Smooth muscle cell (in vitro differentiated cells): ENCODE measurements around the gene RASSF9. TPM values are rescaled to one million over a fixed set of nuclear protein-coding genes. Genes with fewer than 3 reads are reported as not detected.

ENCODE experiments used
- DNase-seq: peaks from one replicate; lab custom pipeline; 2025; ENCODE audit not compliant: unreplicated experiment; lab: John Stamatoyannopoulos, UW
- H2AFZ ChIP-seq: fragments of 200-600 bp; sonication (generic); 2 replicates; pipeline ENCODE4 v1.6.0; 2016; ENCODE audit warnings: antibody characterized with exemption, low read depth, mild to moderate bottlenecking
- H3F3A ChIP-seq: fragments of 200-600 bp; sonication (generic); 2 replicates; pipeline ENCODE4 v1.6.0; 2017; ENCODE audit warnings: antibody characterized with exemption, low read depth
- H3K27ac ChIP-seq: fragments of 200-600 bp; sonication (generic); 2 replicates; pipeline ENCODE4 v1.5.1; 2016; ENCODE audit warnings: low read depth, mild to moderate bottlenecking
- H3K27me3 ChIP-seq: fragments of 200-600 bp; sonication (generic); 2 replicates; pipeline ENCODE4 v1.6.1; 2016; ENCODE audit warnings: low read depth, mild to moderate bottlenecking
- H3K36me3 ChIP-seq: fragments of 200-600 bp; sonication (generic); 2 replicates; pipeline ENCODE4 v1.5.1; 2016; ENCODE audit warnings: low read depth
- H3K4me1 ChIP-seq: fragments of 200-600 bp; sonication (generic); 2 replicates; pipeline ENCODE4 v1.5.1; 2016; ENCODE audit warnings: low read depth
- H3K4me2 ChIP-seq: fragments of 200-600 bp; sonication (generic); 2 replicates; pipeline ENCODE4 v1.6.0; 2016; ENCODE audit warnings: mild to moderate bottlenecking
- H3K4me3 ChIP-seq: fragments of 200-600 bp; sonication (generic); 2 replicates; pipeline ENCODE4 v1.5.1; 2016; ENCODE audit warnings: mild to moderate bottlenecking
- H3K79me2 ChIP-seq: fragments of 200-600 bp; sonication (generic); 2 replicates; pipeline ENCODE4 v1.6.0; 2016; ENCODE audit warnings: low read depth, mild to moderate bottlenecking
- H3K9ac ChIP-seq: fragments of 200-600 bp; sonication (generic); 2 replicates; pipeline ENCODE4 v1.6.0; 2016; ENCODE audit warnings: low read depth
- H3K9me3 ChIP-seq: fragments of 200-600 bp; sonication (generic); replicated peaks from 2 replicates; pipeline ENCODE4 v1.5.1; 2016; ENCODE audit warnings: low read depth
- H4K20me1 ChIP-seq: fragments of 200-600 bp; sonication (generic); 2 replicates; pipeline ENCODE4 v1.6.0; 2016; ENCODE audit warnings: low read depth
- CTCF ChIP-seq: fragments of 200-600 bp; sonication (generic); IDR thresholded peaks from 2 replicates; pipeline ENCODE4 v1.5.1; 2017; ENCODE audit warnings: borderline replicate concordance, mild to moderate bottlenecking, antibody characterized with exemption; ENCODE audit not compliant: insufficient read depth, poor library complexity, severe bottlenecking
- WGBS: methylation state at CpG from one replicate; pipeline ENCODE4 v1.1.7; 2016; ENCODE audit warnings: low lambda C conversion rate; 5-methylcytosine and 5-hydroxymethylcytosine counted together
- polyA plus RNA-seq: library from polyadenylated mRNA; unstranded; fragments of >200 nt; fragmentation: Nextera tagmentation; extraction: Ambion mirVana; gene quantifications from 2 replicates; pipeline ENCODE4 v1.2.1, GENCODE V29; 2016
- total RNA-seq: library from RNA; depleted of rRNA; stranded (reverse); fragments of >200 nt; gene quantifications from 2 replicates; pipeline ENCODE4 v1.2.3, GENCODE V29; 2014

RASSF9 gene
- total and polyA plus RNA-seq, 2 experiments from 2014 or later = 0.16 to 0.31 TPM

DNA sequence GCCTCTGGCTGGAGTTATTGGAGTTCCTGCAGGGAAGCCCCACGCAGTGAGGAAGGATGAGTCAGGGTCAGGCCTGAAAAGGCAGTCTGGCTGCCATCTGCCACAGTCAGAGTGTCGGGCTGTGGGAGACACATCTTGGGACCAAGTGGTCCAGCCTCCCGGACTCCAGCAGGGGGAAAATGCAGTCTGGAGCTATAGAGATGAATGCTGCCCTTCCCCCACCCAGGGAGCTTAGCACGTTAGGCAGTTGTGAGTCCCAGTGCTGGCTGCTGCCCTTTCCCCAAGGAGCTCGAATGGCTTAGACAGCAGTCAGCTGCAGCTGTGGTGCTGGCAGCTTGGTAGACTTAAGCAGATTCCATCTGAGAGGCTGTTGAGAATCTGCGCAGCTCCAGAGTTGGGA is 29.7 kb upstream of the RASSF9 start:
- Histone ChIP-seq H3K79me2 (no peaks in the 10 kb centered on the region), H3K9ac (no peak overlapping the region), H3K36me3 (no peaks in the 10 kb centered on the region), H3K9me3 (no peaks in the 10 kb centered on the region), H4K20me1 (no peaks in the 10 kb centered on the region), H3K4me3 (no peak overlapping the region), H3F3A (no peaks in the 10 kb centered on the region), H3K4me2 (no peak overlapping the region), H2AFZ (peak overlapping the region; percentile 11), H3K27ac (no peak overlapping the region), H3K4me1 (no peaks in the 10 kb centered on the region), H3K27me3 (no peaks in the 10 kb centered on the region)
- WGBS = 29% methylated on average over 6 of the region's 6 CpGs
- DNase-seq = no peak
- no peak for TF ChIP-seq CTCF

DNA sequence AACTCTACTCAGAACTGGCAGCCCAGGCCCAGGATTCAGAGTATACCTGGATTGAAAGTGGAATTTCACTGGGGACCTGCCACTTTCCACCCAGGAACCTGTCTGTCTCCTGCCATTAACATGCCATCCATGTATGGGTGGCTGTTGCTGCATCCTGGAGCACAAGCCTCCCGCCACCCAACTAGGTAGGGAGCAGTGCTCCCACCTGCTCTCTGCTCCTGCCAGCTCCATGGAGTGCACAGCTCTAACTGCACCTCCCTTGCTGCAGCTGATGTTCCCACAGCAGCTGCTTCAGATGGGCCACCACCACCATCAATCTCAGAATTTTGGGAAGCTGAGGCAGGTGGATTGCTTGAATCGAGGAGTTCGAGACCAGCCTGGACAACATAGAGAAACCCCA is 20.8 kb upstream of the RASSF9 start:
- Histone ChIP-seq H3K27ac (no peak overlapping the region), H3K27me3 (no peaks in the 10 kb centered on the region), H4K20me1 (no peaks in the 10 kb centered on the region), H3K36me3 (no peaks in the 10 kb centered on the region), H3K4me3 (no peak overlapping the region), H2AFZ (no peak overlapping the region), H3K9me3 (no peaks in the 10 kb centered on the region), H3F3A (no peaks in the 10 kb centered on the region), H3K4me1 (no peaks in the 10 kb centered on the region), H3K9ac (no peak overlapping the region), H3K4me2 (no peak overlapping the region), H3K79me2 (no peaks in the 10 kb centered on the region)
- WGBS = 73% methylated on average over 3 of the region's 3 CpGs
- TF ChIP-seq CTCF = no peak
- no peak for DNase-seq

GRCh38 chr12:85855305-85855704 is 19.1 kb upstream of the RASSF9 start:
- Histone ChIP-seq H3K9me3 (no peaks in the 10 kb centered on the region), H3F3A (no peaks in the 10 kb centered on the region), H3K9ac (no peak overlapping the region), H4K20me1 (no peaks in the 10 kb centered on the region), H3K36me3 (no peaks in the 10 kb centered on the region), H3K27ac (no peak overlapping the region), H3K79me2 (no peaks in the 10 kb centered on the region), H3K4me1 (no peaks in the 10 kb centered on the region), H3K4me3 (no peak overlapping the region), H3K27me3 (no peaks in the 10 kb centered on the region), H3K4me2 (no peak overlapping the region), H2AFZ (no peak overlapping the region)
- WGBS = 92% methylated on average over 6 of the region's 6 CpGs
- no peak for DNase-seq
- TF ChIP-seq CTCF = no peak

DNA sequence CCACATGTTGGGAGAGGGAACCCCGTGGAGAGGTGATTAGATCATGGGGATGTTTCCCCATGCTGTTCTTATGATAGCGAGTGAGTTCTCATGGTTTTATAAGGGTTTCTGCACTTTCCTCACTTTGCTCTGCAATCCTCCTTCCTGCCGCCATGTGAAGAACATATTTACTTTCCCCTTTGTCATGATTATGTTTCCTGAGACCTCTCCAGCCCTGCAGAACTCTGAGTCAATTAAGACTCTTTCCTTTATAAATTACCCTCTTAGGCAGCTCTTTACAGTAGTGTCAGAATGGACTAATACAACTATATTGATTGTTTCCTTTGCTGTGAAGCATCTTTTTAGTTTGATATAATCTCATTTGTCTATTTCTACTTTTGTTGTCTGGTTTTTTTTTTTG is 13.1 kb upstream of the RASSF9 start:
- no peak for DNase-seq
- Histone ChIP-seq H3F3A (no peaks in the 10 kb centered on the region), H4K20me1 (no peaks in the 10 kb centered on the region), H3K9ac (no peak overlapping the region), H3K4me3 (no peak overlapping the region), H3K4me1 (no peaks in the 10 kb centered on the region), H2AFZ (no peak overlapping the region), H3K36me3 (no peaks in the 10 kb centered on the region), H3K27ac (no peak overlapping the region), H3K27me3 (no peaks in the 10 kb centered on the region), H3K9me3 (no peaks in the 10 kb centered on the region), H3K4me2 (no peak overlapping the region), H3K79me2 (no peaks in the 10 kb centered on the region)
- WGBS = 81% methylated on average over 3 of the region's 3 CpGs
- TF ChIP-seq CTCF = no peak
